Stimulated activated CD8-positive, alpha-beta memory T cell treated with anti-CD3 and anti-CD28 coated beads, Interleukin-7, amount 100 ng/mL, for 1 hour (primary cell): ENCODE measurements around the gene ADCY2.

Source experiments
- DNase-seq, 2 donors: peaks; one replicate each; pipeline ENCODE4 v3.0.0-alpha.2; 2020; ENCODE audit warnings: low read depth in 2 of 2

Gene ADCY2

GRCh38 chr5:7742241-7742656 lies 346.3 kb downstream of the ADCY2 start:
- DNase-seq: no peak

- peak in 1 of 2 donors; percentile 15 for DNase-seq
Measured at GRCh38 chr5:7745882-7746610, 350.1 kb downstream of the ADCY2 start.

- DNase-seq: no peak
Measured at GRCh38 chr5:7747728-7748127, 351.8 kb downstream of the ADCY2 start.

- no peak for DNase-seq
Measured at GRCh38 chr5:7749626-7750025, 353.7 kb downstream of the ADCY2 start.

- no peak for DNase-seq
Measured at GRCh38 chr5:7751874-7752273, 355.9 kb downstream of the ADCY2 start.

- DNase-seq: no peak
Measured at GRCh38 chr5:7753181-7753580, 357.2 kb downstream of the ADCY2 start.

- DNase-seq: no peak
Measured at GRCh38 chr5:7753596-7753995, 357.7 kb downstream of the ADCY2 start.

GRCh38 chr5:7754490-7754889 lies 358.6 kb downstream of the ADCY2 start:
- no peak for DNase-seq

GRCh38 chr5:7754997-7755596 lies 359.2 kb downstream of the ADCY2 start:
- DNase-seq: no peak

- DNase-seq: no peak
Measured at GRCh38 chr5:7755958-7756357, 360.0 kb downstream of the ADCY2 start.

GRCh38 chr5:7756453-7756852 lies 360.5 kb downstream of the ADCY2 start:
- DNase-seq: no peak

- no peak for DNase-seq
Measured at GRCh38 chr5:7759257-7759871, 363.4 kb downstream of the ADCY2 start.

GRCh38 chr5:7759951-7760580 lies 364.1 kb downstream of the ADCY2 start:
- DNase-seq: no peak

- no peak for DNase-seq
Measured at GRCh38 chr5:7762267-7762666, 366.3 kb downstream of the ADCY2 start.

GRCh38 chr5:7763621-7764072 lies 367.7 kb downstream of the ADCY2 start:
- DNase-seq: no peak

- no peak for DNase-seq
Measured at GRCh38 chr5:7764452-7764851, 368.5 kb downstream of the ADCY2 start.

GRCh38 chr5:7770436-7770835 lies 374.5 kb downstream of the ADCY2 start:
- no peak for DNase-seq

GRCh38 chr5:7772141-7772540 lies 376.2 kb downstream of the ADCY2 start:
- no peak for DNase-seq

GRCh38 chr5:7773178-7773577 lies 377.2 kb downstream of the ADCY2 start:
- DNase-seq: no peak

- DNase-seq: no peak
Measured at GRCh38 chr5:7776442-7776841, 380.5 kb downstream of the ADCY2 start.

GRCh38 chr5:7779019-7780005 lies 383.4 kb downstream of the ADCY2 start:
- no peak for DNase-seq
